C4-2B (cell line): Measurements from ENCODE around the gene ZNF80.

Experiments
- H3K27ac ChIP-seq: fragments of 450-650 bp; 2 replicates; pipeline ENCODE4 v1.5.1; 2017
- ZFX ChIP-seq: fragments of 450-650 bp; IDR thresholded peaks from 2 replicates; pipeline ENCODE4 v1.6.1; 2017
- TF ChIP-seq, protein P1 (sequence below): fragments of 450-650 bp; conservative IDR thresholded peaks from 2 replicates; pipeline ENCODE4 v1.5.1; 2017; ENCODE audit warnings: mild to moderate bottlenecking

ZNF80 gene

DNA sequence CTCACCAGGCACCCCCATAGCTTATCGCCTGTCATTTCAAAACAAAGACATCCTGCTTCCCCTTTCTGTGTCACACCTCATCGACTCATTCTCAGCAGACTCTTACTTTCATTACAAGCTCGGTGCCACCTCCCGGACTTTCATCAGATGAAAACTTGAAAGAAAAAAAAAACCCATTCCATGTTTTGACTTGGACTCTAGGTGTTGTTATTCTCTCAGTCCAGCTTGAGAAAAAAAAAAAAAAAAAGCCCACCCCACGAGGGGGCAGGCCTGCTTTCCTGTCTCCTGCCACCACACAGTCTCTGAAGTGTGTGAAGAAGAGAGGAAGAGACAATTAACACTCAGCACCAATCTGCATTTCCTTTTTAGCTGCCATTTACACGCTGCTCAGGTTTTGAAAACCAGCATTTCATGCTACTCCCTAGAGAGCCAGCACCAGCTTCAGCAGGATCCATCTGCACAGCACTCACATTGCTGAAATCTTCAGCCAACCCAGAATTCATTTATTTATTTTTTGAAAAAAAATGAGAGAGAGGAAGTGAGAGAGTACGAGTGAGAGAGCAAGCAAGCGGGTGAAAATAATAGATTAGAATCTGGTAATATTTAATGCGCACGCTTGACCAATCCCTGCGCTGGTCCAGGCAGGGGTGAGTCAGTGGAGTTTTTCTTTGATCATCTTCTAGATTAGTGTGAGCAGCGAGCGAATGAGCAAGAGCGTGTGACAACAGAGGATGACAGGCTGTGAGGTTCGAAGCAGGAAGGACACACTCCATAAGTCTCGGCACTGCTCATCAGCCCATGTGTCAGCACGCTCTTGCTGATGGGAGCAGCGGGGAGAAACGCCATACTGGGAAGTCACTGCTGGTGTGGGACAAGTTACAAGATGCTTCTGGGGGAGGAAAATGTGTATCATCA lies 23.5 kb downstream of the ZNF80 start:
- no peak overlapping the region for H3K27ac ChIP-seq
- no peak for TF ChIP-seq ZFX
- TF ChIP-seq, protein P1, sequence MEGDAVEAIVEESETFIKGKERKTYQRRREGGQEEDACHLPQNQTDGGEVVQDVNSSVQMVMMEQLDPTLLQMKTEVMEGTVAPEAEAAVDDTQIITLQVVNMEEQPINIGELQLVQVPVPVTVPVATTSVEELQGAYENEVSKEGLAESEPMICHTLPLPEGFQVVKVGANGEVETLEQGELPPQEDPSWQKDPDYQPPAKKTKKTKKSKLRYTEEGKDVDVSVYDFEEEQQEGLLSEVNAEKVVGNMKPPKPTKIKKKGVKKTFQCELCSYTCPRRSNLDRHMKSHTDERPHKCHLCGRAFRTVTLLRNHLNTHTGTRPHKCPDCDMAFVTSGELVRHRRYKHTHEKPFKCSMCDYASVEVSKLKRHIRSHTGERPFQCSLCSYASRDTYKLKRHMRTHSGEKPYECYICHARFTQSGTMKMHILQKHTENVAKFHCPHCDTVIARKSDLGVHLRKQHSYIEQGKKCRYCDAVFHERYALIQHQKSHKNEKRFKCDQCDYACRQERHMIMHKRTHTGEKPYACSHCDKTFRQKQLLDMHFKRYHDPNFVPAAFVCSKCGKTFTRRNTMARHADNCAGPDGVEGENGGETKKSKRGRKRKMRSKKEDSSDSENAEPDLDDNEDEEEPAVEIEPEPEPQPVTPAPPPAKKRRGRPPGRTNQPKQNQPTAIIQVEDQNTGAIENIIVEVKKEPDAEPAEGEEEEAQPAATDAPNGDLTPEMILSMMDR = no peak

- TF ChIP-seq, protein P1 = no peak
- TF ChIP-seq ZFX = no peak
- H3K27ac ChIP-seq = no peak overlapping the region
Measured at GRCh38 chr3:114213292-114213626, 24.1 kb downstream of the ZNF80 start.

- no peak for TF ChIP-seq ZFX
- TF ChIP-seq, protein P1 = no peak
- no peak overlapping the region for H3K27ac ChIP-seq
Measured at GRCh38 chr3:114212646-114213045, 24.7 kb downstream of the ZNF80 start.

DNA sequence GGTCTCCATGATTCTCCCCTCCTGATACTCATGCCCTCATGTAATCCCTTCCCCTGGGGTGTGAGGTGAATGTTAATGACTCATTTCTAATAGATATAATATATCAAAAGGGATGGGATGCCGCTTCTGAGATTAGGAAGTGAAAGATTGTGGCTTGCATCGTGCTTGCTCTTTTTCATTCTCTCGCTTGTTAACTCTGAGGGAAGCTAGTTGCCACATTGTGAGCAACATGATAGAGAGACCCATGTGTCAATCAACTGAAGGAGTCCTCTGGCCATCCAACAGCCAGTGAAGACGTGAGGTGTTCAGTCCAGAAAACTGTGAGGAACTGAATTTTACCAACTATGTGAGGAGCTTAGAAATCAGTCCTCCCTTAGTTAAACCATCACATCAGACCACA lies 29.6 kb downstream of the ZNF80 start:
- H3K27ac ChIP-seq = no peak overlapping the region
- TF ChIP-seq ZFX = no peak
- TF ChIP-seq, protein P1 = no peak

DNA sequence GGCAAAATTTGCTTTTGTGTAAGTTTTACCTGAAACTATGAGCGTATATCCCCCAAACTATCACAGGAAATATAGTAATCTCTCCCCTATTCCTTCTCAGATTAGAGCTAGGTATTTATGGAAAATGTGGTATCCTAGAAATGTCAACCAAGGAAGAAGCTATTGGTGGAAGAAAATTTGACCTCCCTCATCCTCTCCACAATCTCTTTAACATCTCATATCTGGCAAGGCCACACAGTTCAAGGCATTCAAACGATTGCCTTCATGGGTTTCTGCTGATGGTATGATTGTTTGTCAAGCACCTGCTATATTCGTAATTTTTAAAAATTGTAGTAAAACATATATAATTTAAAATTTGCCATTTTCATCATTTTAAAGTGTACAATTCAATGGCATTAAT lies 31.0 kb downstream of the ZNF80 start:
- TF ChIP-seq, protein P1 = no peak
- TF ChIP-seq ZFX = no peak
- no peak overlapping the region for H3K27ac ChIP-seq

DNA sequence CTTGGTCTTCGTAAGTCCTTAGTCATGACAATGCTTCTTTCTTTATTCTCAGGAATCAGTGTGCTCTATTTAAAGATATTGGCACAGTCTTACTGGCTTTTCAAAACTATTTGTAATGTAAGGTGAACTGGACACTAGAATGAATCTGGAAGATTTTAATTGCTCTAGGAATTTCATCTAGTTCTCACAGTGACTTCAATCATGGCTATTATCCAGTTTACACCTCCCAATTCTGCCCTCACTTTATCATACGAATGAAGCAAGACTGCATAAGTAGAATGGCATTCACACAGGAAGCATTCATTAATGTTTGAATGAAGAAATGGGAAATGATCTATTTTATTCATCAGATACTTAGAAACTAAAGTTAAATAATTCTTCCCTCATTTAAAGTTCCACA lies 31.8 kb downstream of the ZNF80 start:
- no peak for TF ChIP-seq ZFX
- TF ChIP-seq, protein P1 = no peak
- H3K27ac ChIP-seq = no peak overlapping the region

GRCh38 chr3:114194750-114195149 lies 42.6 kb downstream of the ZNF80 start:
- no peak overlapping the region for H3K27ac ChIP-seq
- TF ChIP-seq, protein P1 = no peak
- TF ChIP-seq ZFX = no peak
